Uterus (tissue), 4 donors: ENCODE results near the gene LYPD6B. TPM values are rescaled to one million over a fixed set of nuclear protein-coding genes. Genes with fewer than 3 reads are reported as not detected.

Experiments
- DNase-seq, 2 donors: peaks; one replicate each; pipeline ENCODE4 v3.0.0-alpha.2; 2019 to 2020
- H3K27ac ChIP-seq, 2 donors: fragments of 200-600 bp; sonication (generic); 1 replicate in 1 of 2; 2 replicates in 1 of 2; pipeline ENCODE4 v1.5.1; 2016 to 2018
- H3K27me3 ChIP-seq, 2 donors: fragments of 200-600 bp; sonication (generic); one replicate each; pipeline ENCODE4 v1.5.1; 2018 to 2019; ENCODE audit warnings: control low read depth in 1 of 2
- H3K36me3 ChIP-seq, 2 donors: fragments of 200-600 bp; sonication (generic); one replicate each; pipeline ENCODE4 v1.5.1; 2019; ENCODE audit warnings: control low read depth in 1 of 2
- H3K4me1 ChIP-seq, 2 donors: fragments of 200-600 bp; sonication (generic); one replicate each; pipeline ENCODE4 v1.5.1; 2018 to 2019; ENCODE audit warnings: control low read depth in 1 of 2
- H3K4me3 ChIP-seq, 2 donors: fragments of 200-600 bp; sonication (generic); 1 replicate in 1 of 2; 2 replicates in 1 of 2; pipeline ENCODE4 v1.5.1; 2018 to 2019; ENCODE audit warnings: mild to moderate bottlenecking in 1 of 2
- H3K9me3 ChIP-seq, 2 donors: fragments of 200-600 bp; sonication (generic); one replicate each; pipeline ENCODE4 v1.5.1; 2019; ENCODE audit warnings: control low read depth in 1 of 2
- CTCF ChIP-seq, 4 experiments: fragments of 200-600 bp in 2 of 4; fragments of 450-650 bp in 2 of 4; sonication (generic) in 2 of 4; IDR thresholded peaks; one replicate each; pipeline ENCODE4 v1.5.1; 2016 to 2019; ENCODE audit warnings: antibody characterized with exemption in 4 of 4, mild to moderate bottlenecking in 2 of 4, moderate library complexity in 1 of 4
- POLR2A ChIP-seq, 2 donors: fragments of 450-650 bp; IDR thresholded peaks; one replicate each; pipeline ENCODE4 v1.6.1; 2016; ENCODE audit warnings: antibody characterized with exemption in 2 of 2, mild to moderate bottlenecking in 1 of 2, moderate library complexity in 1 of 2
- intact Hi-C: fragments of 100-400 bp; cut with DNase I; formaldehyde crosslinking; loops from one replicate; pipeline ENCODE4 v1.15.1; 2023; ENCODE audit warnings: low total_unique reads
- total RNA-seq, 4 donors: library from RNA; depleted of rRNA in 3 of 4; stranded (reverse); fragments of >200 nt in 3 of 4; gene quantifications; one replicate each; pipeline versions ENCODE4 v1.1.0 to v1.2.4, GENCODE V29; 2014 to 2023
- donor health status: DM: yes; HTN: yes; CAD: no.

The LYPD6B gene
- total RNA-seq, 4 donors from 2014 or later: 0.27 to 9.8 TPM; not detected in 2

- Histone ChIP-seq H3K4me3 (no peak overlapping the region), H3K27ac (no peak overlapping the region), H3K9me3 (no peaks in the 10 kb centered on the region), H3K36me3 (no peaks in the 10 kb centered on the region), H3K27me3 (no peaks in the 10 kb centered on the region), H3K4me1 (no peaks in the 10 kb centered on the region)
- no peak for DNase-seq
- intact Hi-C loops: no loop called here
- TF ChIP-seq CTCF (IDR thresholded peaks at IDR 0.05): no peak
- no peak for TF ChIP-seq POLR2A (IDR thresholded peaks at IDR 0.05)
Observed at GRCh38 chr2:149258531-149258930, 220.0 kb downstream of the LYPD6B start.

GRCh38 chr2:149259136-149259535, 220.6 kb downstream of the LYPD6B start:
- no peak for DNase-seq
- no peaks in the 10 kb centered on the region for H3K4me1 ChIP-seq
- no peak overlapping the region for H3K4me3 ChIP-seq
- TF ChIP-seq CTCF (IDR thresholded peaks at IDR 0.05): no peak
- TF ChIP-seq POLR2A (IDR thresholded peaks at IDR 0.05): no peak
- intact Hi-C loops: no loop called here
- H3K27me3 ChIP-seq: no peaks in the 10 kb centered on the region
- no peak overlapping the region for H3K27ac ChIP-seq
- H3K9me3 ChIP-seq: no peaks in the 10 kb centered on the region
- no peaks in the 10 kb centered on the region for H3K36me3 ChIP-seq

- TF ChIP-seq POLR2A (IDR thresholded peaks at IDR 0.05): no peak
- TF ChIP-seq CTCF (IDR thresholded peaks at IDR 0.05): no peak
- Histone ChIP-seq H3K27me3 (no peaks in the 10 kb centered on the region), H3K4me1 (no peaks in the 10 kb centered on the region), H3K9me3 (no peaks in the 10 kb centered on the region), H3K4me3 (no peak overlapping the region), H3K36me3 (no peaks in the 10 kb centered on the region), H3K27ac (no peak overlapping the region)
- no peak for DNase-seq
- intact Hi-C loops: no loop called here
Observed at GRCh38 chr2:149261692-149262091, 223.2 kb downstream of the LYPD6B start.

Other genes starting within 250 kb of the LYPD6B start
- gene KIF5C, start 163.5 kb upstream of the LYPD6B start, total RNA-seq: 10 to 100 TPM in 1 of 4 donors, 1 to 10 TPM in 2, under 1 TPM in 1; 0.77 to 11.0 (median 1.9) TPM